Naive B cell (primary cell): ENCODE results near the gene ARID1B. TPM values are rescaled to one million over a fixed set of nuclear protein-coding genes. Genes with fewer than 3 reads are reported as not detected.

Experiments used
- ATAC-seq, 2 donors: fragments of 150-1000 bp; cut with Tn5 transposase; 2 replicates each; pipeline ENCODE4 v1.10.0; 2021; ENCODE audit warnings: low read depth in 2 of 2, mild to moderate bottlenecking in 2 of 2, moderate library complexity in 2 of 2
- DNase-seq: peaks from one replicate; pipeline ENCODE4 v3.0.0; 2022
- H3K27ac Mint-ChIP-seq, 6 donors: one replicate each; pipeline ENCODE4 v1.8.0; 2020 to 2022; ENCODE audit warnings: mild to moderate bottlenecking in 6 of 6, mixed read lengths in 6 of 6, moderate library complexity in 5 of 6, inconsistent platforms in 2 of 6
- H3K27me3 Mint-ChIP-seq, 3 donors: one replicate each; pipeline ENCODE4 v1.8.0; 2021 to 2022; ENCODE audit warnings: mixed read lengths in 3 of 3, mild to moderate bottlenecking in 1 of 3
- H3K36me3 Mint-ChIP-seq, 2 donors: one replicate each; pipeline ENCODE4 v1.8.0; 2020 to 2022; ENCODE audit warnings: mixed read lengths in 2 of 2, inconsistent platforms in 1 of 2, mild to moderate bottlenecking in 1 of 2
- H3K4me1 Mint-ChIP-seq, 3 donors: one replicate each; pipeline ENCODE4 v1.8.0; 2020 to 2022; ENCODE audit warnings: mixed read lengths in 3 of 3, inconsistent platforms in 1 of 3, mild to moderate bottlenecking in 1 of 3, moderate library complexity in 1 of 3
- H3K4me3 Mint-ChIP-seq, 8 donors: one replicate each; pipeline ENCODE4 v1.8.0; 2020 to 2022; ENCODE audit warnings: mild to moderate bottlenecking in 8 of 8, mixed read lengths in 8 of 8, moderate library complexity in 8 of 8, inconsistent platforms in 2 of 8
- H3K9me3 Mint-ChIP-seq, 7 donors: one replicate each; pipeline ENCODE4 v1.8.0; 2020 to 2022; ENCODE audit warnings: mixed read lengths in 7 of 7, mild to moderate bottlenecking in 5 of 7, inconsistent platforms in 2 of 7, moderate library complexity in 1 of 7
- polyA plus RNA-seq, 6 donors: library from polyadenylated mRNA; unstranded; fragments of 300-500 nt; fragmentation: Illumina TruSeq; gene quantifications; one replicate each; pipeline ENCODE4 v1.2.3, GENCODE V29; 2021; ENCODE audit warnings: low read depth in 6 of 6

The ARID1B gene
- polyA plus RNA-seq, 6 donors from 2014 or later, result 16.6 to 44.1 (median 27.5) TPM

- H3K9me3 Mint-ChIP-seq, result no peaks in the 10 kb centered on the region
- peak overlapping the region in 3 of 6 donors; percentile 27 to 83 (median 73) for H3K27ac Mint-ChIP-seq
- peak overlapping the region in 1 of 8 donors; percentile 30 for H3K4me3 Mint-ChIP-seq
- H3K36me3 Mint-ChIP-seq, result peaks cover 0 to 10% of the 10 kb centered on the region in 2 donors
- no peaks in the 10 kb centered on the region for H3K27me3 Mint-ChIP-seq
- DNase-seq (no peak), ATAC-seq (no peak)
- H3K4me1 Mint-ChIP-seq, result peaks cover 30 to 62% (median 57%) of the 10 kb centered on the region in 3 donors
Measured at GRCh38 chr6:157061770-157062594, 284.8 kb downstream of the ARID1B start.

GRCh38 chr6:157063176-157063905, 286.2 kb downstream of the ARID1B start:
- Mint-ChIP-seq H3K27me3 (no peaks in the 10 kb centered on the region), H3K27ac (peak overlapping the region in 4 of 6 donors; percentile 2 to 81 (median 36)), H3K36me3 (peaks cover 0 to 10% of the 10 kb centered on the region in 2 donors), H3K9me3 (no peaks in the 10 kb centered on the region), H3K4me3 (peak overlapping the region in 1 of 8 donors; percentile 30), H3K4me1 (peaks cover 41 to 76% (median 69%) of the 10 kb centered on the region in 3 donors)
- DNase-seq (no peak), ATAC-seq (no peak)

- Mint-ChIP-seq H3K4me1 (peaks cover 42 to 76% (median 70%) of the 10 kb centered on the region in 3 donors), H3K36me3 (peaks cover 0 to 10% of the 10 kb centered on the region in 2 donors), H3K27me3 (no peaks in the 10 kb centered on the region), H3K4me3 (peak overlapping the region in 2 of 8 donors; percentile 30 to 55), H3K27ac (peak overlapping the region in 3 of 6 donors; percentile 12 to 81 (median 54)), H3K9me3 (no peaks in the 10 kb centered on the region)
- DNase-seq (no peak), ATAC-seq (no peak)
Measured at GRCh38 chr6:157063923-157064322, 286.7 kb downstream of the ARID1B start.

GRCh38 chr6:157064502-157064901, 287.3 kb downstream of the ARID1B start:
- Mint-ChIP-seq H3K27ac (peak overlapping the region; percentile 57 to 90 (median 80)), H3K36me3 (peaks cover 0 to 10% of the 10 kb centered on the region in 2 donors), H3K4me1 (peaks cover 45 to 73% (median 67%) of the 10 kb centered on the region in 3 donors), H3K9me3 (no peaks in the 10 kb centered on the region), H3K4me3 (peak overlapping the region in 3 of 8 donors; percentile 4 to 66 (median 34)), H3K27me3 (no peaks in the 10 kb centered on the region)
- DNase-seq (no peak), ATAC-seq (peak in 1 of 2 donors; percentile 18)

GRCh38 chr6:157065366-157065765, 288.2 kb downstream of the ARID1B start:
- H3K27me3 Mint-ChIP-seq, result no peaks in the 10 kb centered on the region
- DNase-seq, result no peak
- no peaks in the 10 kb centered on the region for H3K9me3 Mint-ChIP-seq
- peak overlapping the region in 2 of 6 donors; percentile 13 to 39 for H3K27ac Mint-ChIP-seq
- no peak for ATAC-seq
- H3K36me3 Mint-ChIP-seq, result peaks cover 0 to 10% of the 10 kb centered on the region in 2 donors
- no peak overlapping the region for H3K4me3 Mint-ChIP-seq
- peaks cover 47 to 75% (median 64%) of the 10 kb centered on the region in 3 donors for H3K4me1 Mint-ChIP-seq

- Mint-ChIP-seq H3K27me3 (no peaks in the 10 kb centered on the region), H3K27ac (peak overlapping the region; percentile 11 to 67 (median 46)), H3K4me3 (peak overlapping the region in 5 of 8 donors; percentile 0 to 76 (median 18)), H3K9me3 (peaks cover 0 to 3% (median 0%) of the 10 kb centered on the region in 7 donors), H3K4me1 (peaks cover 55 to 83% (median 74%) of the 10 kb centered on the region in 3 donors), H3K36me3 (peaks cover 0 to 14% of the 10 kb centered on the region in 2 donors)
- no peak for DNase-seq
- peak in 1 of 2 donors; percentile 23 for ATAC-seq
Measured at GRCh38 chr6:157066781-157067491, 289.8 kb downstream of the ARID1B start.

- Mint-ChIP-seq H3K27me3 (no peaks in the 10 kb centered on the region), H3K9me3 (peaks cover 0 to 6% (median 4%) of the 10 kb centered on the region in 7 donors), H3K4me1 (peaks cover 58 to 81% (median 73%) of the 10 kb centered on the region in 3 donors), H3K36me3 (peaks cover 0 to 15% of the 10 kb centered on the region in 2 donors), H3K4me3 (peak overlapping the region in 5 of 8 donors; percentile 5 to 57 (median 18)), H3K27ac (peak overlapping the region; percentile 34 to 80 (median 74))
- DNase-seq (no peak), ATAC-seq (no peak)
Measured at GRCh38 chr6:157067507-157067906, 290.3 kb downstream of the ARID1B start.

GRCh38 chr6:157068691-157069324, 291.6 kb downstream of the ARID1B start:
- peaks cover 0 to 6% (median 4%) of the 10 kb centered on the region in 7 donors for H3K9me3 Mint-ChIP-seq
- no peaks in the 10 kb centered on the region for H3K27me3 Mint-ChIP-seq
- peaks cover 0 to 19% of the 10 kb centered on the region in 2 donors for H3K36me3 Mint-ChIP-seq
- DNase-seq (no peak), ATAC-seq (no peak)
- H3K4me1 Mint-ChIP-seq, result peaks cover 53 to 79% (median 68%) of the 10 kb centered on the region in 3 donors
- H3K27ac Mint-ChIP-seq, result peak overlapping the region in 5 of 6 donors; percentile 47 to 83 (median 51)
- H3K4me3 Mint-ChIP-seq, result peak overlapping the region in 3 of 8 donors; percentile 21 to 52 (median 47)

- Mint-ChIP-seq H3K27me3 (no peaks in the 10 kb centered on the region), H3K9me3 (peaks cover 0 to 6% (median 4%) of the 10 kb centered on the region in 7 donors), H3K36me3 (peaks cover 0 to 23% of the 10 kb centered on the region in 2 donors), H3K4me1 (peaks cover 47 to 78% (median 68%) of the 10 kb centered on the region in 3 donors), H3K27ac (no peak overlapping the region), H3K4me3 (no peak overlapping the region)
- ATAC-seq (no peak), DNase-seq (no peak)
Measured at GRCh38 chr6:157069585-157069984, 292.4 kb downstream of the ARID1B start.

GRCh38 chr6:157070403-157071107, 293.4 kb downstream of the ARID1B start:
- Mint-ChIP-seq H3K4me3 (peak overlapping the region in 2 of 8 donors; percentile 25 to 44), H3K4me1 (peaks cover 46 to 79% (median 69%) of the 10 kb centered on the region in 3 donors), H3K27me3 (no peaks in the 10 kb centered on the region), H3K9me3 (peaks cover 0 to 6% (median 4%) of the 10 kb centered on the region in 7 donors), H3K27ac (peak overlapping the region in 5 of 6 donors; percentile 54 to 85 (median 68)), H3K36me3 (peaks cover 0 to 26% of the 10 kb centered on the region in 2 donors)
- DNase-seq (no peak), ATAC-seq (no peak)

GRCh38 chr6:157072128-157072527, 294.9 kb downstream of the ARID1B start:
- Mint-ChIP-seq H3K4me3 (peak overlapping the region in 2 of 8 donors; percentile 45 to 60), H3K27ac (peak overlapping the region in 2 of 6 donors; percentile 29 to 75), H3K9me3 (peaks cover 0 to 8% (median 4%) of the 10 kb centered on the region in 7 donors), H3K4me1 (peaks cover 43 to 80% (median 72%) of the 10 kb centered on the region in 3 donors), H3K27me3 (no peaks in the 10 kb centered on the region), H3K36me3 (peaks cover 0 to 26% of the 10 kb centered on the region in 2 donors)
- peak; percentile 55 to 68 for ATAC-seq
- no peak for DNase-seq

GRCh38 chr6:157073596-157073995, 296.4 kb downstream of the ARID1B start:
- Mint-ChIP-seq H3K4me1 (peaks cover 38 to 80% (median 72%) of the 10 kb centered on the region in 3 donors), H3K9me3 (peaks cover 0 to 8% (median 4%) of the 10 kb centered on the region in 7 donors), H3K36me3 (peaks cover 0 to 26% of the 10 kb centered on the region in 2 donors), H3K4me3 (no peak overlapping the region), H3K27me3 (no peaks in the 10 kb centered on the region), H3K27ac (peak overlapping the region in 2 of 6 donors; percentile 81 to 96)
- DNase-seq (no peak), ATAC-seq (no peak)
